A673 (cell line): ENCODE data around the gene FAM174C. TPM values are rescaled to one million over a fixed set of nuclear protein-coding genes. Genes with fewer than 3 reads are reported as not detected.

ENCODE experiments used
- BruUV-seq: library from RNA; stranded (reverse); fragments of 400-500 nt; replicated peaks from 2 replicates; lab custom pipeline; 2021; lab: Mats Ljungman, UMichigan
- CTCF ChIA-PET: fragments of 300-600 bp; sonication (Branson Sonifier 250); formaldehyde crosslinking; loops from one replicate; lab custom pipeline; 2022; ENCODE audit warnings: antibody characterized with exemption; lab: Charles Lee
- POLR2A ChIA-PET: fragments of 300-600 bp; sonication (Branson Sonifier 250); formaldehyde crosslinking; loops from one replicate; lab custom pipeline; 2022; ENCODE audit warnings: antibody characterized with exemption; ENCODE audit not compliant: low non-redundant PET; lab: Charles Lee
- DNase-seq: peaks from one replicate; pipeline ENCODE4 v3.0.0-alpha.2; 2015; ENCODE audit warnings: low spot score
- H3K27ac ChIP-seq: fragments of 200-600 bp; sonication (generic); 2 replicates; pipeline ENCODE4 v1.5.1; 2016; ENCODE audit warnings: mixed run types, low read depth, mild to moderate bottlenecking, mixed read lengths, antibody characterized with exemption, low read length; ENCODE audit not compliant: poor library complexity, severe bottlenecking
- H3K27me3 ChIP-seq: fragments of 200-600 bp; sonication (generic); replicated peaks from 2 replicates; pipeline ENCODE4 v1.6.1; 2017; ENCODE audit warnings: mixed run types, low read depth, mild to moderate bottlenecking, mixed read lengths, antibody characterized with exemption, low read length; ENCODE audit not compliant: insufficient read depth, poor library complexity
- H3K36me3 ChIP-seq: fragments of 200-600 bp; sonication (generic); 2 replicates; pipeline ENCODE4 v1.6.1; 2016; ENCODE audit warnings: mixed run types, mild to moderate bottlenecking, mixed read lengths, antibody characterized with exemption, low read length; ENCODE audit not compliant: insufficient read depth, poor library complexity, severe bottlenecking
- H3K4me1 ChIP-seq: fragments of 200-600 bp; sonication (generic); 2 replicates; pipeline ENCODE4 v1.6.1; 2017; ENCODE audit warnings: mixed run types, mild to moderate bottlenecking, mixed read lengths, antibody characterized with exemption, low read length; ENCODE audit not compliant: insufficient read depth, poor library complexity, severe bottlenecking
- H3K4me3 ChIP-seq: fragments of 200-600 bp; sonication (generic); 2 replicates; pipeline ENCODE4 v1.5.1; 2016; ENCODE audit warnings: low read depth, mixed run types, mild to moderate bottlenecking, mixed read lengths, low read length; ENCODE audit not compliant: poor library complexity, severe bottlenecking
- H3K9me3 ChIP-seq: fragments of 200-600 bp; sonication (generic); 2 replicates; pipeline ENCODE4 v1.6.1; 2016; ENCODE audit warnings: mixed run types, low read depth, mild to moderate bottlenecking, mixed read lengths, antibody characterized with exemption, low read length; ENCODE audit not compliant: poor library complexity, severe bottlenecking
- EZH2 ChIP-seq: fragments of 200-600 bp; sonication (generic); IDR thresholded peaks from 2 replicates; pipeline ENCODE4 v1.6.1; 2017; ENCODE audit warnings: borderline replicate concordance, low read depth, mild to moderate bottlenecking, mixed read lengths, antibody characterized with exemption, low read length; ENCODE audit not compliant: poor library complexity, severe bottlenecking
- intact Hi-C: fragments of 100-400 bp; cut with micrococcal nuclease; formaldehyde crosslinking; loops from one replicate; pipeline ENCODE4 v1.10.0; 2022; ENCODE audit not compliant: unreplicated experiment
- total RNA-seq: library from RNA; stranded (reverse); gene quantifications from 2 replicates; pipeline ENCODE4 v1.2.3, GENCODE V29; 2021
- TF ChIP-seq, protein P1 (sequence below): fragments of 300-800, 200-600 bp; sonication (generic); conservative IDR thresholded peaks from 2 replicates; pipeline ENCODE4 v1.5.1; 2017; ENCODE audit warnings: low read depth, mild to moderate bottlenecking, antibody characterized with exemption, low read length, moderate library complexity, mixed read lengths

Gene FAM174C
- total RNA-seq, 1 experiment from 2014 or later, result 88.6 TPM

- TF ChIP-seq, protein P1, sequence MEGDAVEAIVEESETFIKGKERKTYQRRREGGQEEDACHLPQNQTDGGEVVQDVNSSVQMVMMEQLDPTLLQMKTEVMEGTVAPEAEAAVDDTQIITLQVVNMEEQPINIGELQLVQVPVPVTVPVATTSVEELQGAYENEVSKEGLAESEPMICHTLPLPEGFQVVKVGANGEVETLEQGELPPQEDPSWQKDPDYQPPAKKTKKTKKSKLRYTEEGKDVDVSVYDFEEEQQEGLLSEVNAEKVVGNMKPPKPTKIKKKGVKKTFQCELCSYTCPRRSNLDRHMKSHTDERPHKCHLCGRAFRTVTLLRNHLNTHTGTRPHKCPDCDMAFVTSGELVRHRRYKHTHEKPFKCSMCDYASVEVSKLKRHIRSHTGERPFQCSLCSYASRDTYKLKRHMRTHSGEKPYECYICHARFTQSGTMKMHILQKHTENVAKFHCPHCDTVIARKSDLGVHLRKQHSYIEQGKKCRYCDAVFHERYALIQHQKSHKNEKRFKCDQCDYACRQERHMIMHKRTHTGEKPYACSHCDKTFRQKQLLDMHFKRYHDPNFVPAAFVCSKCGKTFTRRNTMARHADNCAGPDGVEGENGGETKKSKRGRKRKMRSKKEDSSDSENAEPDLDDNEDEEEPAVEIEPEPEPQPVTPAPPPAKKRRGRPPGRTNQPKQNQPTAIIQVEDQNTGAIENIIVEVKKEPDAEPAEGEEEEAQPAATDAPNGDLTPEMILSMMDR, result no peak
- no peaks in the 10 kb centered on the region for H3K9me3 ChIP-seq
- ChIA-PET CTCF (no interaction called here), POLR2A (no interaction called here)
- H3K4me1 ChIP-seq, result peaks cover 12% of the 10 kb centered on the region
- DNase-seq, result no peak
- peaks cover 33% of the 10 kb centered on the region for H3K27me3 ChIP-seq
- no peak overlapping the region for H3K27ac ChIP-seq
- intact Hi-C loops, result no loop called here
- H3K36me3 ChIP-seq, result no peaks in the 10 kb centered on the region
- peak overlapping the region; percentile 41 for H3K4me3 ChIP-seq
- BruUV-seq, result no TSS peak
These were observed 11.4 kb downstream of the FAM174C start for GRCh38 chr19:1286487-1287353.

DNA sequence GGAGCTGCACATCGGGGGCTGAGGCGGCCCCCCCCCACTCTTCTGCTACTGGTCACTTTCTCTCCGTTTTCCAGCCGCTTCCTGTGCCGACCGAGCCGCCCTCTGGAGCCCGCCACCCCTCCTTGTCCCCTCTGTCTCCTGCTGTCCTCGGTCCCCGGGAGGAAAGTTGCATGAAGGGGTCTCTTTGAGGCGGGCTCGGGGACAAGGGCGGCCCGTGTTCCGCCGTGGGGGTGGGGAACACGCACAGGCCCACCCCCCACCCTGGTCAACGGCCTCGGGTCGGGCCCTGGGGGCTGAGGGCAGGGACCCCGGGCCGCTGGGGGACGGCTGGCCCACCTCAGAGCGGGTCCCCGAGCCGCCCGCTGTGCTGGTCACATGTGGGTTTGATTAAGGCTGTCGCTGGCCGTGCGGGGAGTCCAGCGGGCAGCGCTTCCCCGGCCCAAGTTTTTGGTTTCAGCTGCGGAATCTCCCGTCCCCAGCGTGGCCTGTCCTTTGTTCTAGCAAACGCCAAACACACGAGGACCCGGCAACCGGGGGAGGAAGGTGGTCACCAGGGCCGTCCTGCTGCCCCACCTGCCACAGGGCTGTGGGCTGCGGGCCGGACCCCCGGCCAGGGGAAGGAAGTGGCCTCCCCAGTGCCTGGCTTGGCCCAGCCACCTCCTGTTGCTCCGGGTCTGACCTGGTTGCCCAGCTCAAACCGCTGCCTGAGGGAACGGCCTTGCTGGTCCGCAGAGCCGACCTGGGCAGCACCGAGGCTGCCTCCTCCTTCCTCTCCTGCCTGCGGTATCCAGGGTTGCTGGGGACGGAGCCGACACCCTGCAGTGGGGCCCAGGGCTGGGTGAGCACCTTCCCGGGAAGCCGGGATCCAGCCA is 12.3 kb downstream of the FAM174C start:
- TF ChIP-seq EZH2, result no peak
- TF ChIP-seq, protein P1, result no peak
- H3K4me1 ChIP-seq, result peaks cover 18% of the 10 kb centered on the region
- no peaks in the 10 kb centered on the region for H3K36me3 ChIP-seq
- BruUV-seq, result no TSS peak
- H3K9me3 ChIP-seq, result no peaks in the 10 kb centered on the region
- intact Hi-C loops, result no loop called here
- H3K27ac ChIP-seq, result no peak overlapping the region
- CTCF ChIA-PET, result no interaction called here
- peaks cover 33% of the 10 kb centered on the region for H3K27me3 ChIP-seq
- no peak for DNase-seq
- H3K4me3 ChIP-seq, result no peak overlapping the region
- POLR2A ChIA-PET, result no interaction called here

DNA sequence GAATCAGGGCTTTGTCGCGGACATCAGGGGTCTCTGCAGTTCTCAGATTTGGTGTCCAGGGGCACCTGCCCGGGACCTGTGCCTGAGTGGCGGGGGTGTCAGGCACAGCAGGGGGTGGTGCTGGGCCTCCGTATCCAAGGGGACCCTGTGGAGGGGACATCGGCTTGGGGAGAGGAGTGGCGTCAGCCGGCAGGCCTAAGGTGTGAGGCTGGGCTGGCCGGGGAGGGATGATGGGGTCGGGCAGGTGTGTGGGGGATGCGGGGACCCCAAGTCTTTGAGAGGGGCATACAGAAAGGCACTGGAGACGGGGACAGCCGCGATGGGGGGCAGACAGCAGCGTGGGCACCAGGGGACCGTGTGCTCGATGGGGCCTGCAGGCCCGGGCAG is 12.9 kb downstream of the FAM174C start:
- H3K4me3 ChIP-seq, result no peak overlapping the region
- POLR2A ChIA-PET, result no interaction called here
- no peaks in the 10 kb centered on the region for H3K9me3 ChIP-seq
- intact Hi-C loops, result no loop called here
- TF ChIP-seq, protein P1, result no peak
- TF ChIP-seq EZH2, result no peak
- H3K4me1 ChIP-seq, result peaks cover 18% of the 10 kb centered on the region
- peaks cover 33% of the 10 kb centered on the region for H3K27me3 ChIP-seq
- no peak overlapping the region for H3K27ac ChIP-seq
- CTCF ChIA-PET, result no interaction called here
- BruUV-seq, result no TSS peak
- no peaks in the 10 kb centered on the region for H3K36me3 ChIP-seq
- DNase-seq, result no peak
